Activated CD8-positive, alpha-beta memory T cell treated with anti-CD3 and anti-CD28 coated beads, Interleukin-2, amount 50 U/mL, for 48 hours (primary cell): ENCODE data around the gene PSMD1.
"Not testable (repeated sequence)": the region's sequence is repeated elsewhere in the genome, so short reads cannot be mapped to it uniquely, and the experiment has no call there.

Source experiments
- DNase-seq: peaks from one replicate; pipeline ENCODE4 v3.0.0-alpha.2; 2020

PSMD1 gene

DNA sequence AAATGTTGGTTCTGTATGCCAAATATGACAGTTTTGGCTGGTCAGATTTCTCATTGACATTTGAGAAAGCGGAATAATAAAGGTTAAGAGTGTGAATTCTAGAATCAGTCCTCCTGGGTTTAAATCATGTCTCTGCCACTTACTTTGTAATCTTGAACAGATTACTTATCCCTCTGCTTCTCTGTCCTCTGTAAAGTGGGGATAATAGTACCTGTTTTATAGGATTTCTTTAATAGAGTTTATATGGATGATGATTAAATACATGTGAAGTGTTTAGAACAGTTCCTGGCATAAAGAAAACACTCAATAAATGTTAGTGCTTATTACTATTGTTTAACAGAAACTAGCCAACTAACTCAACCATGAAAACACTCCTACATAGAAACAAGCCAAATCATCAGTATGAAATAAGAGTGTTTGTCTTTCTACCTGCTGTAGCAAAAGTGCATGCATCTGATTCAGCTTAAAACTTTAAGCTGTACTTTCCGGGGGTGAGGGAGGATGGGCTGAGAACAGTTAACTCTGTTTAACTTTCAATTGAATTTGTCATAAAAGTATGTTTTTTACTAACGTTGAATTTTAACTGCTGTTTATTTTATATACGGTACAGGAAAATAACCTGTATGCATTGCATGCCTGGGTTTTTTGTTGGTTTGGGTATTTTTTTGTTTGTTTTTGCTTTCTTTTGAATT, 61.4 kb downstream of the PSMD1 start:
- no peak for DNase-seq

DNA sequence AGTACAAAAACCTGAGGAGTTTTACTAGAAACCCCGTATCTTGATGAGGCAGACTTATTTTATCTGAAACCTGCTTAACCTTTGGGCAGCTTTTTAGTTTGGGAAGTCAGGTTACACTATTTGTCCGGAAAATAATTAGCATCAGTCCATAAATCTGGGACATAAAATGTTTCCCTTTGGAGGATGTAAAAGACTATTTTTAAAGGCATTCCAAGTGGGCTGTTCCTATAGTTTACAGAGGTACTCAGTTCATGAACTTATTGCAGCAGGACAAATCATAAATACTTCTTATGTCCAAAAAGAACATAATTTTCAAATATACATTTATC, 61.9 kb downstream of the PSMD1 start:
- no peak for DNase-seq

DNA sequence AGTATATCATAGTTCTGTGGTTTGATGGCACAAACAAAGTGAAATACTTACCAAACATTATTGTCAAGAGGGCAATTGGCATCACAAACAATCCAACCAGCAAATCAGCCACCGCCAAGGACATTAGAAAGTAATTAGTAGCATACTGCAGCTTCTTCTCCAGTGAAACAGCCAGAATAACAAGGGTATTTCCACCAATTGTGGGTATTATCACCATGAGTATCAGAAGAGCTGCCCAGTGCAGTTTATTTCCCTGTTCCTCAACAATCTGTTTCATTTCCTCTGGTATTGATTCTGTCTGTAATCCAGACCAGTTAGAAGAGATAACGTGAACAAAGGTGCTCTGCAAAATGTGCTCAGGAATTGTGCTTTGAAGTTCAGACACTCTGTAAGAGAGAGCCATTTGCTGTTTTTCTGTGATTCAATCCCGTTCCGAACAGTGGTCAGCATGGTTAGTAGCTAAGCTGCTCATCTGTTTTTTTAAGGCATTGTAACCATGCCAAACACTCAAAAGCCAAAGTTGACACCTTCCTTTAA, 66.8 kb downstream of the PSMD1 start:
- no peak for DNase-seq

DNA sequence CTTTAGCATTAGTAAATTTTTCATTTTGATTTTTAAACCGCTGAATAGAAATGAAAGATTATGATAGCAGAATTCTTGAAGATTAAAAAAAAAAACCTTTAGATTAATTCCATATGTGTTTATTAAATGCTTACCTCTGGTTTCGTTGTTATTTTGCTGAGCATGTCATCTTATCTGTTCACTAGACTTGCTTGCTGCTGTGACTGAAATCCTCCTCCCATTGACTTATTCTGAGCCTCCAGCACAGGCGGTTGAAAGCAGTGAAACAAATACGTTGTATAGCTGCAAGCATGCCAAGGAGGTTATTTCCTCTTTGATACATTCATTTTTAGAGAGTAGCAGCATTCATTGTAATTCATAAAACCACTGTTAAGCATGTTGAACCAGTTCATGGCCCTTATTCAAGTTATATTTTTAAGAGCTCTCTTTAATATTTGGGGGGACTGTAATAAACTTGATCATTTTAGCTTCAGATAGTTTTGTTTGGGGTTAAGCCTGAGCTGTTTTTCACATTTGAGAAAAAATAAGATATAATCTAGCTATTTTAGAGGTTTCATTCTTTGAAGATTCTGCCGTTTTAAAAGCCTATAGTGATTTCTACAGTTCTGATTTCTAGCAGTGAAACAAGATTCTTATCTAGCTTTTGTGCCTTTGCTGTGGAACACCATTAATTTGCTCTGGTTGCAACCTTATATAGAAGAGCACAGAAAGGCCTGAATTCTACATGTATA, 68.3 kb downstream of the PSMD1 start, which contains the start of gene HTR2B:
Gene HTR2B, minus strand, starts transcription at position 205 of the 731 bp plus-strand sequence. CDS start 1,278 bp downstream, outside the sequence.
- no peak for DNase-seq

- no peak for DNase-seq
These were observed 69.5 kb downstream of the PSMD1 start for GRCh38 chr2:231126123-231126522.

- no peak for DNase-seq
These were observed 70.8 kb downstream of the PSMD1 start for GRCh38 chr2:231127480-231127879.

DNA sequence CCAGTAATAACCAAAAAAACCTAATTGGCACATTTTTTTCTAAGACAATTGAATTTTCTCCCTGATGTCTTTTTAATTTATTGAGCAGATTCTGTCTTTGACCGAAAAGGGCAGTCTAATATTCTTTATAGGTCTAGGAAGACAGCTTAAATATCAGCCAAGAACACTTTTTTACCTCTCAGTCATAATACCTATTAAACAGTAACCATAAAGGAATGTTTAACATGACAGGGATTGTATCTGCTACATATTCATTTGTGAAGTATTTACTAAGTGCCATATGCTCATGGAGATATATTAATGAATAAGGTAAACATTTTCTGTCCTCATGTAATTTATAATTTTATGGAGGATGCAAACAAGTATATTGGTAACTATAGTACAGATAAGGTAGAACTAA, 71.3 kb downstream of the PSMD1 start:
- no peak for DNase-seq

DNA sequence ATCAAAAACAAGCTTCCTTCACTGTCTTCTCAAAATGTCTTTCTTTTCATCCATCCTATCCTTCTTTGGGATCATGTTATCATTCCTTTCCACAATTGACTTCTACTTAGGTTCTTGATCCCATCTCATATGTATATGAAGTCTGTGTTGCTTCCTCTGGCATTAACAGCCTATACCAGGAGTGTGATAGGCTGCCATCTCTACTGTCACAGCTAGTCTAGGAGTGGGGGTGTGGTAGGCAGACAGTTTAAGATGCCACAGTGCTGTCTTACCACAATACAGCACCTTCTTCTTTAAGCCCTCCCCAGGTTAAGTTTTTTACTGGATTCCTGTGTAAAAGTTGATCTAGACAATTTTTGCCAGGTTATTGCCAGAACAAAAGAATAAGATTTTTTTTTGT, 71.9 kb downstream of the PSMD1 start:
- no peak for DNase-seq

DNA sequence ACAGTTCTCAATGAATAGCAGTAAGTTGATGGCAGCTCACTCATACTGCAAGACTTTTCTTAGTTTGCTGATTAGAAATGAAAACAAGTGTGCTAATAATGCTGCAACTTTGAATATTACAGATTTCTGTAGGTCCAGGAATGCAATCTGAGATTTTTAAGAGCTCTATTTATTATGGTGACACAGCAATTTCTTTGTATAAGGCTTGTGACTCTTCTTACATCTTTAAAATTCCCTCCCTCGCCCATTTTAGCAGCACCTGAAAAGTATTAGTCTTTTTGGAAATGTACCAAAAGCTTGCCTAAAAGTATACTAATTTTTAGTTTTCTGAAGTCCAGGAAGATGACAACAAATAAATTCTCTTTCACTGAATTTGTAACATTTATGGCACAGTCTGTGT, 72.5 kb downstream of the PSMD1 start:
- DNase-seq: no peak

DNA sequence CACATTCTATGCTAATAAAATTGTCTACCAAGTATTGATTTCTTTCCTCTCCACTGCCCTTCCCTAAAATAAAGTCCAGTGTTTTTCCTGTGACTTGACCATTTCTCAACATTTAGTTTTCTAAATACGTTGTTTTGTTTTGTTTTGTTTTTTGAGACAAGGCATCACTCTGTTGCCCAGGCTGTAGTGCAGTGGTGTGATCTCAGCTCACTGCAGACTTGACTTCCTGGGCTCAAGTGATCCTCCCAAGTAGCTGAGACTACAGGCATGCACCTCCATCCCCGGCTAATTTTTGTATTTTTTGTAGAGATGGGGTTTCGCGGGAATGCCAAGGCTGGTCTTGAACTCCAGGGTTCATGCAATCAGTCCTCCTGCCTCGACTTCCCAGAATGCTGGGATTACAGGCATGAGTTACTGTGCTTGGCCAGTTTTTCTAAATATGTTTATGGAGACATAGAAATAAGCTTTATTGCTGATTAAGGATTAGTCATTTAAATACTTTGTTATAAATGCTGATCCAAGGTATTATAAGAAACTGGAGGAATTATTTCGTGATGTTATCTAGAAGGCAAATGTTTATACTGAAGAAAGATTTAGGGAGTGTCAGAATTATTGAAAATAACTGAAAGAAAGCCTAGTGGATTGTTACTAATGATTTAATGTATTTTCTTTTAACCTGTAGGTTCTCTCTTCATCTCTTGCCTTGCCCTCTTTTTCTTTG, 73.8 kb downstream of the PSMD1 start:
- no peak for DNase-seq

- DNase-seq: no peak
These were observed 75.5 kb downstream of the PSMD1 start for GRCh38 chr2:231132129-231132528.

DNA sequence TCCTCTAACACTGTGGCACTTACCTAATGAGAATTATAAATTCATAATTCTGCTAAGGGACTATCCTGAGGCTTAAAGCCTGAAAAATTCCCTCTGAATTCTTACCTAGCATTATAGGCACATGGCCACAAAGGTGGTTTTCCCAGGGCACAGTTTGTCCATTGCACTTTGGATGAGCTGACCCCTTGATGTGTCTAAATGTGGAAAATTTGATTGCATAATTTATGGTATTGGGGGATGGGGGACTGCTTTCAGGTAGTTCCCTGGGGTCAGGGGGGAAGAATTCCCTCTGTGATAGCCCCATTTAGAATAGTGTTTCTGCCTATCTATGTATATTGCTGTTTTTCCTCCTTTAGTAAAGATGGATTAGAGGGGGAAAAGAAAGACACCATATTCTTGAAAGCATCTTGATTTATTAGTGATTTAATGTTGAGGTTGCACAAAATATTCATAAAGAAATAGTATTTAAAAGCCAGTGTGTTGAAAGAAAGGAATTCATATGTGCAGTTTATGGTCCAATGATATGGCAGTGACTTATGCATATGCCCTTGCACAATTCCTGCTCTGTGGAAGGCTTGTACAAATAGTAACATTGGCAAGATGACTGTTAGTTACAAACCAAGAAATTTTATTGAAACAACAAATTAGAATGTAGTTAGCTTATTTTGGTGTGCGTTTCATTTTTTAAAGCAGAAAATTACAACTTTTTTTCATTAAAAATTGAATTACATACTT, 76.9 kb downstream of the PSMD1 start:
- no peak for DNase-seq

DNA sequence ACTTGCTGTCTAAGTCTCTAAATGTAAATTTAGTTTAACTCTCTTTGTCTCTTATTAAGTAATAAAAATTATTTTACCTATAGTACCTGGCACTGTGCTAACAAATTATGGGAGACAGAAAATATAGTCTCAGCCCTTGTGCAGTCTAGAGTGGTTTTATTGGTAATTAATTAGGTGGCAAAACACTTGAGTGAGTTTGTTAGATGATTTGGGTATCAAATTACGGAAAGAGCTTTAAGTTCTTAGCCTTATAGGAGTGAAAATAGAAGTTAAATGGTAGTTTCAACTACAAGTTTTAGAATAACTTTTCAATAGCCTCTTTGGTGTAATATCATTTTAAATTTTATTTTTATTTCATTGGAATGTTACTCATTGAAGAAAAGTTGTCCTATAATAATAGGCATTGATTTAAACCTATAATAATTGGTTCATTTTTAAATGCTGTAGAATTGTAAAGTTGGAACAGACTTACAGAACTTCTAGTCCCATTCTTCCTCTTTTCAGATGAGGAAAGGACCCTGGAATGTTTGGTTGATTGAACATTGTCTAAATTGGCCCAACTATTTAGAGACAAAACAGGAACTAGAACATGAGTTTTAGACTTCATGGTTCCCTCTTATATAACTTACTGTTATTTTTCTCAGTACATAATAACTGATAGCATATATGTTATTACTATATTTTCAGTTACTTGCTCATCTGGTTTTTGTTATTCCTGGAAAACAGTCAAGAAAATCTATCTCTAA, 78.4 kb downstream of the PSMD1 start:
- no peak for DNase-seq

DNA sequence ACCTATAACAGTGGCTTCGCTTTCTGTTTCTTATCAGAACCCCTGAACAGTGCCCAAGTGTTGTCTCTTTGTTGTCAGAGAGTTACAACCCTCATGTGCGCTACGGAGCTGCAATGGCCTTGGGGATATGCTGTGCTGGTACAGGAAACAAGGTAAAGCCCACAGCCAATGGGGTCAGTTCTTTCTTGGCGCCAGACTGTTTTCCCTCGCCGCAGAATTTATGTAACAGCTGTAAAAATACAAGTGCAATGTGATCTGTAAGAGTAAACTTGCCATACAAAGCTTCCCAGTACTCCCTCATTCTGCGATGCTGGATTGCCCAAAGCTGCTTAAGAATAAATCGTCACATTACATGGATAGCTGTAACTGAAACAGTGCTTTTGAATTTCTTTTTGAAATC, 82.0 kb downstream of the PSMD1 start:
- no peak for DNase-seq

GRCh38 chr2:231139796-231140195, 83.1 kb downstream of the PSMD1 start:
- DNase-seq: no peak

- DNase-seq: not testable (repeated sequence)
These were observed 84.1 kb downstream of the PSMD1 start for GRCh38 chr2:231140808-231141207.

- no peak for DNase-seq
These were observed 88.2 kb downstream of the PSMD1 start for GRCh38 chr2:231144896-231145295.

DNA sequence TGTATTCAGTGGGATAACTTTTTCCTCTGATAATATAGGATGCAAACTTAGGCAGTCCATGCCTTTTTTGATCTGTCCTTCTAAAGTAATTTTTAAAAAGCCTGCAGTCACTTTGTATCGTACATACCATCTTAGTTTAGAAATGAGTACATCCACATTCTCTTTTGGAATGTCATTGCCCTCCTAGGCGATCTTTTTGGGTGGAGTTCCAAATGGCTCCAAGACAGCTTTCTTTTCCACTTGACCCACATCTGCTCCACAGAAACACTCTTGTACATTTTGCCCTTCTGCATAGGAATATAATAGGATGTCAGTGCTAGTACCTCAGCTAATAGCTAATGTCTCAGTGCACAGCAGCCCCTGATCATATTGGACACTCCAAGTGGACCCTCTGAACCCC, 90.0 kb downstream of the PSMD1 start:
- DNase-seq: no peak

DNA sequence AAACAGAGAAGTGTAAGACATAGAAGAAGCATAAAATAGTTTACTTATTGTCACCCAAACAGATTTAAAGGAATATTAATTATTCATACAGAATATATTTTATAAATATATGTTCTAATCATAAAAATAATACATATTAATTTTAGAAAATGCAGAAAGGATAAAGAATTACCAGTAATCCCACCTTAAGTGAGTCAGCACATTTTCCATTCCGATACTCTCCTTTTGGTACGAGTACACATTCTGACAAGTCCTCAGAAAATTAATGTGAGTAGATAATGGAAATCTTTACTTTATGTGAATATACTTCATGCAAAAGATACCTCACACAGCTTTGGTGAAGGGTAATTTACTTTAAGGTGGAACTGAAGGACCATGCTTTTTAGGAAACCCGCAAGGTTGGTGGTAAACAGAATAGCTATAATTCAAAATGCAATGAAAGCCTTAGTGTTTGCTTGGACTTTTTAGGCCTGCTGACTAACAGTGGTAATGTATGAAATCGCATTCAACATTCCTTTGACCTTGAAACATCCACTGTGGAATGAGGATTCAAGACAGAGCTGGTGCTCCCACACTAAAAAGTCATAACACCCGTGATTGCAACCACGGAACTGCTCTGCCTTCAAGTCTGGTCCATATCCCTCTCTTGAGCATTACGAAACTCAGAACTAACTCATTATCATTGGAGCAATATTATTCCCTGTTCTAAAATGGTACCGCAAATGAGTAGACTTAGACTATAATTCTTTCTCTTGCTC, 96.3 kb downstream of the PSMD1 start:
- DNase-seq: no peak

DNA sequence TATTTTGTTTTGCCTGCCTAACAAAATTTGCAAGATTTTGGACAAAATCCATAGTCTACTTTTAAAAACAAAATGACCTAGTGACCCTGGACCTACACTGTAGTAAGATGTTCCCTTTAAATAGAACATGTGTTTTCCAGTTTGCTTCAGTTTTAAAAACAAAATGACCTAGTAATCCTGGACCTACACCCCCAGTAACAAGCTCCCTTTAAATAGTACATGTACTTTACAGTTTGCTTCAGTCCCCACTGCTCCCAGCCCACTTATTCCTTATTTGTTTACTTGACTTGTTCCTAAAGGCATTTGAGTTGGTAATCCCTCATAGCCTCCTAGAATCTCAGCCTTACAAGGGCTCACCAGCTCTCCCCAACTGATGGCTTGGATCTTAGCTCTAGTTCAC, 102.6 kb downstream of the PSMD1 start:
- no peak for DNase-seq

- no peak for DNase-seq
These were observed 104.0 kb downstream of the PSMD1 start for GRCh38 chr2:231160701-231161100.
